Nephron progenitor cell (in vitro differentiated cells): ENCODE data around the gene SMIM7.

Experiments used
- DNase-seq: peaks from one replicate; pipeline ENCODE4 v3.0.0; 2021
- H3K27ac Mint-ChIP-seq: 2 replicates; pipeline ENCODE4 v1.8.0; 2021; ENCODE audit warnings: mild to moderate bottlenecking, moderate library complexity, mixed read lengths
- H3K27me3 Mint-ChIP-seq: 2 replicates; pipeline ENCODE4 v1.8.0; 2021; ENCODE audit warnings: mild to moderate bottlenecking, low read depth, mixed read lengths; ENCODE audit not compliant: poor library complexity
- H3K36me3 Mint-ChIP-seq: 2 replicates; pipeline ENCODE4 v1.8.0; 2021; ENCODE audit warnings: low read depth, mixed read lengths
- H3K4me1 Mint-ChIP-seq: 2 replicates; pipeline ENCODE4 v1.8.0; 2021; ENCODE audit warnings: mixed read lengths
- H3K4me3 Mint-ChIP-seq: 2 replicates; pipeline ENCODE4 v1.8.0; 2021; ENCODE audit warnings: mild to moderate bottlenecking, moderate library complexity, mixed read lengths
- H3K9me3 Mint-ChIP-seq: 2 replicates; pipeline ENCODE4 v1.8.0; 2021; ENCODE audit warnings: mild to moderate bottlenecking, moderate library complexity, mixed read lengths
- CTCF ChIP-seq: fragments of 200-600 bp; sonication (generic); IDR thresholded peaks from 2 replicates; pipeline ENCODE4 v1.5.0; 2021; ENCODE audit warnings: antibody characterized with exemption

The SMIM7 gene

GRCh38 chr19:16620018-16620417 lies 39.9 kb downstream of the SMIM7 start:
- no peak for DNase-seq
- Mint-ChIP-seq H3K9me3 (no peaks in the 10 kb centered on the region), H3K27ac (no peak overlapping the region), H3K4me1 (peaks cover 19% of the 10 kb centered on the region), H3K27me3 (peaks cover 3% of the 10 kb centered on the region), H3K4me3 (no peak overlapping the region), H3K36me3 (no peaks in the 10 kb centered on the region)
- TF ChIP-seq CTCF: no peak

GRCh38 chr19:16619457-16619856 lies 40.5 kb downstream of the SMIM7 start:
- H3K4me1 Mint-ChIP-seq: peaks cover 22% of the 10 kb centered on the region
- H3K9me3 Mint-ChIP-seq: no peaks in the 10 kb centered on the region
- H3K27ac Mint-ChIP-seq: no peak overlapping the region
- H3K27me3 Mint-ChIP-seq: peaks cover 3% of the 10 kb centered on the region
- DNase-seq: no peak
- TF ChIP-seq CTCF: no peak
- no peak overlapping the region for H3K4me3 Mint-ChIP-seq
- H3K36me3 Mint-ChIP-seq: no peaks in the 10 kb centered on the region

- Mint-ChIP-seq H3K9me3 (no peaks in the 10 kb centered on the region), H3K4me3 (no peak overlapping the region), H3K4me1 (peaks cover 31% of the 10 kb centered on the region), H3K27ac (no peak overlapping the region), H3K27me3 (peaks cover 3% of the 10 kb centered on the region), H3K36me3 (no peaks in the 10 kb centered on the region)
- DNase-seq: no peak
- no peak for TF ChIP-seq CTCF
Measured at GRCh38 chr19:16618248-16618647, 41.7 kb downstream of the SMIM7 start.

- H3K36me3 Mint-ChIP-seq: no peaks in the 10 kb centered on the region
- peaks cover 41% of the 10 kb centered on the region for H3K4me1 Mint-ChIP-seq
- peaks cover 5% of the 10 kb centered on the region for H3K27me3 Mint-ChIP-seq
- no peak for TF ChIP-seq CTCF
- no peak overlapping the region for H3K4me3 Mint-ChIP-seq
- DNase-seq: no peak
- no peaks in the 10 kb centered on the region for H3K9me3 Mint-ChIP-seq
- peak overlapping the region; percentile 41 for H3K27ac Mint-ChIP-seq
Measured at GRCh38 chr19:16615808-16616207, 44.1 kb downstream of the SMIM7 start.

- H3K36me3 Mint-ChIP-seq: no peaks in the 10 kb centered on the region
- peak overlapping the region; percentile 87 for H3K27ac Mint-ChIP-seq
- H3K27me3 Mint-ChIP-seq: peaks cover 5% of the 10 kb centered on the region
- no peak for DNase-seq
- no peaks in the 10 kb centered on the region for H3K9me3 Mint-ChIP-seq
- peaks cover 41% of the 10 kb centered on the region for H3K4me1 Mint-ChIP-seq
- no peak for TF ChIP-seq CTCF
- no peak overlapping the region for H3K4me3 Mint-ChIP-seq
Measured at GRCh38 chr19:16614941-16615340, 45.0 kb downstream of the SMIM7 start.

GRCh38 chr19:16613841-16614240 lies 46.1 kb downstream of the SMIM7 start:
- no peaks in the 10 kb centered on the region for H3K36me3 Mint-ChIP-seq
- peak overlapping the region; percentile 68 for H3K27ac Mint-ChIP-seq
- H3K9me3 Mint-ChIP-seq: no peaks in the 10 kb centered on the region
- peaks cover 5% of the 10 kb centered on the region for H3K27me3 Mint-ChIP-seq
- H3K4me3 Mint-ChIP-seq: no peak overlapping the region
- no peak for TF ChIP-seq CTCF
- no peak for DNase-seq
- H3K4me1 Mint-ChIP-seq: peaks cover 42% of the 10 kb centered on the region
